Endothelial cell of umbilical vein (primary cell): ENCODE measurements around the gene CYP4V2. TPM values are rescaled to one million over a fixed set of nuclear protein-coding genes. Genes with fewer than 3 reads are reported as not detected.
"Not testable (repeated sequence)": the region's sequence is repeated elsewhere in the genome, so short reads cannot be mapped to it uniquely, and the experiment has no call there.

ENCODE experiments used
- BruUV-seq: library from RNA; stranded (reverse); fragments of 400-500 nt; replicated peaks from 2 replicates; lab custom pipeline; 2021; lab: Mats Ljungman, UMichigan
- CTCF ChIA-PET: fragments of 300-600, 350-600 bp; sonication (Branson Sonifier 250); formaldehyde crosslinking; loops from one replicate; lab custom pipeline; 2021; ENCODE audit warnings: antibody characterized with exemption, inconsistent platforms; lab: Charles Lee
- POLR2A ChIA-PET: fragments of 300-600, 350-600 bp; sonication (Branson Sonifier 250); formaldehyde crosslinking; loops from one replicate; lab custom pipeline; 2021; ENCODE audit warnings: antibody characterized with exemption, inconsistent platforms; lab: Charles Lee
- DNase-seq: peaks from one replicate; pipeline ENCODE4 v3.0.0-alpha.2; 2011; ENCODE audit warnings: low read depth, low spot score
- FAIRE-seq: peaks from 2 replicates; lab custom pipeline; 2011; peaks lifted over from hg19 to GRCh38; lab: Jason Lieb, UNC
- H2AFZ ChIP-seq: 2 replicates; pipeline ENCODE4 v1.6.0; 2012; ENCODE audit warnings: low read depth, low read length, control low read depth, inconsistent platforms
- H3K27ac ChIP-seq: 2 replicates; pipeline ENCODE4 v1.5.1; 2011; ENCODE audit warnings: low read depth, mild to moderate bottlenecking, control low read depth, low read length, moderate library complexity; ENCODE audit not compliant: insufficient read depth
- H3K27me3 ChIP-seq, 2 experiments: 2 replicates each; pipeline versions ENCODE4 v1.6.0 to v1.6.1; 2011; ENCODE audit warnings: low read length in 2 of 2, mixed read lengths in 1 of 2; ENCODE audit not compliant: control insufficient read depth in 2 of 2, insufficient read depth in 2 of 2
- H3K36me3 ChIP-seq, 2 experiments: 2 replicates in 1 of 2; 3 replicates in 1 of 2; pipeline ENCODE4 v1.5.1; 2011; ENCODE audit warnings: low read length in 2 of 2, mild to moderate bottlenecking in 1 of 2, moderate library complexity in 1 of 2; ENCODE audit not compliant: control insufficient read depth in 2 of 2, insufficient read depth in 2 of 2; ENCODE audit errors: extremely low read depth in 1 of 2
- H3K4me1 ChIP-seq: 3 replicates; pipeline ENCODE4 v1.5.1; 2011; ENCODE audit warnings: mild to moderate bottlenecking, low read length; ENCODE audit not compliant: control insufficient read depth, insufficient read depth; ENCODE audit errors: extremely low read depth
- H3K4me2 ChIP-seq: 2 replicates; pipeline ENCODE4 v1.6.1; 2011; ENCODE audit warnings: low read length, control low read depth, mixed read lengths; ENCODE audit not compliant: insufficient read depth
- H3K4me3 ChIP-seq, 3 experiments: fragments of 200-600 bp in 1 of 3; sonication (generic), shearing (Covaris generic) in 1 of 3; replicated peaks in 1 of 3; 2 replicates each; pipeline ENCODE4 v1.5.1; 2011 to 2016; ENCODE audit warnings: control low read depth in 3 of 3, low read length in 3 of 3, mild to moderate bottlenecking in 2 of 3, inconsistent platforms in 1 of 3, low read depth in 1 of 3, moderate library complexity in 1 of 3; ENCODE audit not compliant: insufficient read depth in 1 of 3
- H3K79me2 ChIP-seq: 2 replicates; pipeline ENCODE4 v1.6.0; 2012; ENCODE audit warnings: low read length, inconsistent platforms; ENCODE audit not compliant: control insufficient read depth, insufficient read depth
- H3K9ac ChIP-seq: replicated peaks from 2 replicates; pipeline ENCODE3; 2011; ENCODE audit warnings: low read length, control low read depth; ENCODE audit not compliant: insufficient read depth; ENCODE audit errors: extremely low read depth
- H3K9me1 ChIP-seq: replicated peaks from 3 replicates; pipeline ENCODE4 v1.6.0; 2011; ENCODE audit warnings: mild to moderate bottlenecking, low read length; ENCODE audit not compliant: control insufficient read depth, insufficient read depth; ENCODE audit errors: extremely low read depth
- H3K9me3 ChIP-seq: replicated peaks from 2 replicates; pipeline ENCODE4 v1.5.1; 2012; ENCODE audit warnings: low read length, inconsistent platforms; ENCODE audit not compliant: control insufficient read depth, insufficient read depth
- H4K20me1 ChIP-seq: replicated peaks from 2 replicates; pipeline ENCODE3; 2011; ENCODE audit warnings: mild to moderate bottlenecking, low read length; ENCODE audit not compliant: control insufficient read depth, insufficient read depth; ENCODE audit errors: extremely low read depth
- EZH2 ChIP-seq: IDR thresholded peaks from 2 replicates; pipeline ENCODE4 v1.6.1; 2012; ENCODE audit warnings: borderline replicate concordance, low read depth, mild to moderate bottlenecking, moderate library complexity, low read length, inconsistent platforms; ENCODE audit not compliant: severe bottlenecking
- FOS ChIP-seq: IDR thresholded peaks from 2 replicates; pipeline ENCODE4 v1.6.1; 2011; ENCODE audit warnings: mild to moderate bottlenecking, low read length, moderate library complexity, borderline replicate concordance; ENCODE audit not compliant: insufficient read depth
- GATA2 ChIP-seq: IDR thresholded peaks from 2 replicates; pipeline ENCODE4 v1.7.0; 2011; ENCODE audit warnings: low read depth, mild to moderate bottlenecking, moderate library complexity, mixed read lengths, low read length; ENCODE audit not compliant: insufficient read length, insufficient read depth
- JUN ChIP-seq: IDR thresholded peaks from 2 replicates; pipeline ENCODE4 v1.6.1; 2011; ENCODE audit warnings: borderline replicate concordance, low read depth; ENCODE audit not compliant: insufficient read length, insufficient read depth
- MAX ChIP-seq: IDR thresholded peaks from 2 replicates; pipeline ENCODE4 v1.6.1; 2011; ENCODE audit not compliant: insufficient read depth, insufficient read length
- MYC ChIP-seq: IDR thresholded peaks from one replicate; pipeline ENCODE4 v1.6.1; 2011; ENCODE audit warnings: mild to moderate bottlenecking, low read depth, low read length
- POLR2A ChIP-seq: IDR thresholded peaks from 2 replicates; pipeline ENCODE4 v1.6.1; 2012; ENCODE audit warnings: low read depth, mild to moderate bottlenecking, control low read depth, low read length
- dilution Hi-C: fragments of 300-500 bp; cut with MboI; formaldehyde crosslinking; loops from one replicate; pipeline ENCODE4 v1.15.0; 2019; ENCODE audit warnings: low sequenced_read_pairs; ENCODE audit not compliant: extremely low pct_ligation_motif_present
- intact Hi-C: fragments of 100-400 bp; cut with micrococcal nuclease; formaldehyde crosslinking; loops from one replicate; pipeline ENCODE4 v1.10.0; 2022
- polyA plus RNA-seq, 4 experiments: library from polyadenylated mRNA; depleted of rRNA in 3 of 4; stranded (reverse) in 3 of 4; unstranded in 1 of 4; fragments of >200 nt; gene quantifications; 2 replicates each; pipeline versions ENCODE4 v1.2.1 to v1.2.3, GENCODE V29; 2011 to 2012; ENCODE audit warnings: missing spikeins in 1 of 4
- total RNA-seq: library from RNA; stranded (reverse); gene quantifications from 2 replicates; pipeline ENCODE4 v1.2.3, GENCODE V29; 2021
- TF ChIP-seq, protein P1 (sequence below), 2 donors: IDR thresholded peaks; 1 replicate in 1 of 2; 2 replicates in 1 of 2; pipeline ENCODE4 v1.5.1; 2011; ENCODE audit warnings: low read length in 2 of 2, mild to moderate bottlenecking in 2 of 2, moderate library complexity in 2 of 2, control low read depth in 1 of 2, inconsistent platforms in 1 of 2, low read depth in 1 of 2; ENCODE audit not compliant: insufficient read depth in 1 of 2; ENCODE audit errors: extremely low read depth in 1 of 2

CYP4V2 gene
- total and polyA plus RNA-seq, 2 donors (not counting 3 experiments of a cell fraction or from before 2014, with no cell fraction given): 0.28 to 1.7 TPM

GRCh38 chr4:186241616-186242015, 50.2 kb downstream of the CYP4V2 start:
- DNase-seq: no peak
- H3K4me3 ChIP-seq: no peak overlapping the region
- intact Hi-C loops (no loop called here), dilution Hi-C loops (no loop called here)
- no peaks in the 10 kb centered on the region for H3K27me3 ChIP-seq
- no TSS peak for BruUV-seq
- no peaks in the 10 kb centered on the region for H3K79me2 ChIP-seq
- no peak for FAIRE-seq
- ChIA-PET CTCF (no interaction called here), POLR2A (no interaction called here)
- H3K9me3 ChIP-seq: no peaks in the 10 kb centered on the region
- no peak overlapping the region for H3K27ac ChIP-seq
- H4K20me1 ChIP-seq: no peaks in the 10 kb centered on the region
- no peaks in the 10 kb centered on the region for H3K36me3 ChIP-seq
- H3K9me1 ChIP-seq: no peaks in the 10 kb centered on the region
- H3K4me2 ChIP-seq: no peak overlapping the region
- no peak overlapping the region for H2AFZ ChIP-seq
- no peak overlapping the region for H3K9ac ChIP-seq
- no peaks in the 10 kb centered on the region for H3K4me1 ChIP-seq
- TF ChIP-seq EZH2 (no peak), MAX (no peak), MYC (no peak), FOS (no peak), GATA2 (no peak), POLR2A (no peak), JUN (no peak)
- TF ChIP-seq, protein P1, sequence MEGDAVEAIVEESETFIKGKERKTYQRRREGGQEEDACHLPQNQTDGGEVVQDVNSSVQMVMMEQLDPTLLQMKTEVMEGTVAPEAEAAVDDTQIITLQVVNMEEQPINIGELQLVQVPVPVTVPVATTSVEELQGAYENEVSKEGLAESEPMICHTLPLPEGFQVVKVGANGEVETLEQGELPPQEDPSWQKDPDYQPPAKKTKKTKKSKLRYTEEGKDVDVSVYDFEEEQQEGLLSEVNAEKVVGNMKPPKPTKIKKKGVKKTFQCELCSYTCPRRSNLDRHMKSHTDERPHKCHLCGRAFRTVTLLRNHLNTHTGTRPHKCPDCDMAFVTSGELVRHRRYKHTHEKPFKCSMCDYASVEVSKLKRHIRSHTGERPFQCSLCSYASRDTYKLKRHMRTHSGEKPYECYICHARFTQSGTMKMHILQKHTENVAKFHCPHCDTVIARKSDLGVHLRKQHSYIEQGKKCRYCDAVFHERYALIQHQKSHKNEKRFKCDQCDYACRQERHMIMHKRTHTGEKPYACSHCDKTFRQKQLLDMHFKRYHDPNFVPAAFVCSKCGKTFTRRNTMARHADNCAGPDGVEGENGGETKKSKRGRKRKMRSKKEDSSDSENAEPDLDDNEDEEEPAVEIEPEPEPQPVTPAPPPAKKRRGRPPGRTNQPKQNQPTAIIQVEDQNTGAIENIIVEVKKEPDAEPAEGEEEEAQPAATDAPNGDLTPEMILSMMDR (IDR thresholded peaks at IDR 0.05; ENCODE audit: extremely low read depth in 1 of 2, insufficient read depth in 1 of 2, low read depth in 1 of 2, low read length in 2 of 2): no peak

- FAIRE-seq: not testable (repeated sequence)
Measured at GRCh38 chr4:186242031-186242430, 50.7 kb downstream of the CYP4V2 start.

More at GRCh38 chr4:186242031-186242430, 50.7 kb downstream of the CYP4V2 start:
- H3K36me3 ChIP-seq, H3K4me1 ChIP-seq, H3K4me2 ChIP-seq, intact Hi-C loops, H3K9ac ChIP-seq, DNase-seq, CTCF ChIA-PET, POLR2A ChIA-PET, H2AFZ ChIP-seq, H4K20me1 ChIP-seq, H3K9me1 ChIP-seq, H3K27me3 ChIP-seq, H3K79me2 ChIP-seq, H3K4me3 ChIP-seq, H3K9me3 ChIP-seq, H3K27ac ChIP-seq, BruUV-seq, dilution Hi-C loops: not testable (repeated sequence)
